Measurements from ENCODE around the gene DNAJC21.
"Not testable (repeated sequence)": the region's sequence is repeated elsewhere in the genome, so short reads cannot be mapped to it uniquely, and the experiment has no call there.

The DNAJC21 gene

DNA sequence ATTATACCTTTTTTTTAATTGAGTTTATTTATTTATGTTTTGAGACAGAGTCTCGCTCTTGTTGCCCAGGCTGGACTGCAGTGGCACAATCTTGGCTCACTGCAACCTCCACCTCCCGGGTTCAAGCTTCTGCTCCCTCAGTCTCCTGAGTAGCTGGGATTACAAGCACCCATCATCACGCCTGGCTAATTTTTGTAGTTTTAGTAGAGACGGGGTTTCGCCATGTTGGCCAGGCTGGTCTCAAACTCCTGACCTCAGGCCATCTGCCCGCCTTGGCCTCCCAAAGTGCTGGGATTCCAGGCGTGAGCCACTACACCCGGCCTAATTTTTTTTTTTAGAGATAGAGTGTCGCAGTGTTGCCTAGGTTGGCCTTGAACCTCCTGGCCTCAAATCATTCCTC, 6.1 kb upstream of the DNAJC21 start:
- not testable (repeated sequence) for DNase-seq (ENCODE audit: low read depth in 2 of 2)

- peak in 1 of 2 donors; percentile 23 for DNase-seq (ENCODE audit: low read depth in 2 of 2)
Measured at GRCh38 chr5:34923694-34924461, 5.5 kb upstream of the DNAJC21 start.

DNA sequence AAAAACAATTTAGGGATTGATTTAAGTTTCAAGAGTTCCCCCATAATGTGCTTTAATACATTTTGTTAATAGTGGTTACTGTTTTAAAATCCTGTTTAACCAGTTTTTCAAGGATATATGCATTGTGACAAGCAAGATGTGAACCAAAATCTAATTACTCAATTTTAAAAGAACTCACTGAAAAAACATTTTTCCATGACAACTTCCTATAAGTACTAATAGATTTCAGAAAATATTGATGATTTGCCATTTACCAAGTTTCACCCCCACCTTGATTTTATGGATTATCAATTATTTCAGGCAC, 4.9 kb upstream of the DNAJC21 start:
- DNase-seq (ENCODE audit: low read depth in 2 of 2): no peak

- DNase-seq (ENCODE audit: low read depth in 2 of 2): no peak
Measured at GRCh38 chr5:34926318-34926888, 3.0 kb upstream of the DNAJC21 start.

DNA sequence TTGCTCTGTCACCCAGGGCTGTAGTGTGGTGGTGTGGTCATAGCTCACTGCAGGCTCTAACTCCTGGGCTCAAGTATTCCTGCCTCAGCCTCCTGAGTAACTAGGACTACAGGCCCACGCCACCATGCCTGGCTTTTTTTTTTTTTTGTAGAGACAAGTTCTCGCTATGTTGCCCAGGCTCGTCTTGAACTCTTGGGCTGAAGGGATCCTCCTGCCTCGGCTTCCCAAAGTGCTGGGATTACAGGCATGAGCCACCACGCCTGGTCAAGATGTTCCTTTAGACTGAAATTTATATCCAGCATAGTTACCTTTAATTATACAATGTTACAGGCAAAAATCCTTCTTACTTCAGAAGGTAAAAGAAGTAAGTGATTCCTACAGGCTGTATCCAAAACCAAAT, 1.6 kb upstream of the DNAJC21 start:
- no peak for DNase-seq (ENCODE audit: low read depth in 2 of 2)

- DNase-seq (ENCODE audit: low read depth in 2 of 2): no peak
Measured at GRCh38 chr5:34928267-34928666, 1.1 kb upstream of the DNAJC21 start.

- peak; percentile 59 to 62 for DNase-seq (ENCODE audit: low read depth in 2 of 2)
Measured at GRCh38 chr5:34929720-34930461, 532 bp downstream of the DNAJC21 start.

- no peak for DNase-seq (ENCODE audit: low read depth in 2 of 2)
Measured at GRCh38 chr5:34930462-34930844, 1.1 kb downstream of the DNAJC21 start.

- no peak for DNase-seq (ENCODE audit: low read depth in 2 of 2)
Measured at GRCh38 chr5:34930870-34931269, 1.5 kb downstream of the DNAJC21 start.

DNA sequence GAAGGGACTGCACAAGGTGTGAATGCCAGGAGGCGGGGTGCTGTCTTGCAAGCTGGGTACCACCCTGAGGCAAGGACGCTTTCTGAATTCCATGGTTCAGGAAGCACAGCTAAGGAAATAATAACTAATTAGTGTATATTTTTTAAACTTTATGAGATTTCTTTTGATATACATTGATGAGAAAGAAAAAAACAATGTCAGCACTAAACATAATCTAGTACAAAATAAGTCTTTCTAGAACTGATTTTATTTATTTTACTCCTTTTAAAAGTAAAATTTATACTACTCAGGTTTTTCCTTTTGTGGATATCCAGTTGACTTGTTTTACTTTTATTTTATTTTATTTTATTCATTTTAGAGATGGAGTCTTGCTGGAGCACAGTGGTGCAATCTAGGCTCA, 3.6 kb downstream of the DNAJC21 start:
- no peak for DNase-seq (ENCODE audit: low read depth in 2 of 2)

- DNase-seq (ENCODE audit: low read depth in 2 of 2): no peak
Measured at GRCh38 chr5:34941936-34942335, 12.6 kb downstream of the DNAJC21 start.

GRCh38 chr5:34944044-34944443, 14.7 kb downstream of the DNAJC21 start:
- DNase-seq (ENCODE audit: low read depth in 2 of 2): no peak

- no peak for DNase-seq (ENCODE audit: low read depth in 2 of 2)
Measured at GRCh38 chr5:34944460-34945047, 15.2 kb downstream of the DNAJC21 start.

- no peak for DNase-seq (ENCODE audit: low read depth in 2 of 2)
Measured at GRCh38 chr5:34957321-34957720, 28.0 kb downstream of the DNAJC21 start.

DNA sequence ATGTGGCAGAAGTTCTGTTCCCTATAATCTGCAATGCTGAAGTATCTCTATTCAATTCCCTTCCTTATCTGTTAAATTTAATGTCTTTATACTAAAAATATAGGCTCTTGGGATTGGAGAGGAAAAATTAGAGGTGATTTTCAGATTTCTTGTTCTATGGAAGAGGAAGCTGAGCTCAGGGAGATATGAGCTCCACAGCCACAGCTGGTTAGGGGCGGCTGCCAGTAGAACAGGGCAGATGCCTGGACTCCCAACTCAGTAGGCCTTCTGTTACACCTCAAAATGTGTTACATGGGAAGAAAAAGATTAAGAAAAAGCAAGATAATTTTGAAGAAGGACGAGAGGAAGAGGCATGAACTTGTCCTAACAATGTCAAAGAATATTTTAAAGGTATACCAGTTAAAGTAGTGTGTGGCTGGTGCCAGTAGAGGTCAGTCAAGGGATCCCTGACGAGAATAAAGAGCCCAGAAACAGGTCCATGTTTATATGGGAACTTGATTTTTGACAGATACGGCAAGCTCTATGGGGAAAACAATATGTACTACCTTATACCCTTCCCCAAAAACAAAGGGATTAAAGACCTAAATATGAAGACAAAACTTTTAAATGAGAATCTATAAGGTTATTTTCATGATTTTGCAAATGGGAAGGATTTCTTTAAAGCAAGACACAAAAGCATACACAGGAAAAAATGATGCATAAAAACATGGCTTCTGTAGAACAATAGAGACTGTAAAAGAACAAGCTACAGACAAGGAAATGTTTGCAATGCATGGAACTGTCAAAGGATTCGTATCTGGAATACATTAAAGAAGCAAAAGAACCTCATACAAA, 28.7 kb downstream of the DNAJC21 start:
- DNase-seq (ENCODE audit: low read depth in 2 of 2): no peak

- DNase-seq (ENCODE audit: low read depth in 2 of 2): no peak
Measured at GRCh38 chr5:34959323-34959722, 30.0 kb downstream of the DNAJC21 start.

GRCh38 chr5:34967540-34967939, 38.2 kb downstream of the DNAJC21 start:
- DNase-seq (ENCODE audit: low read depth in 2 of 2): no peak

- DNase-seq (ENCODE audit: low read depth in 2 of 2): no peak
Measured at GRCh38 chr5:34968258-34968657, 38.9 kb downstream of the DNAJC21 start.

GRCh38 chr5:34970552-34970951, 41.2 kb downstream of the DNAJC21 start:
- DNase-seq (ENCODE audit: low read depth in 2 of 2): no peak

GRCh38 chr5:34971655-34972054, 42.3 kb downstream of the DNAJC21 start:
- not testable (repeated sequence) for DNase-seq (ENCODE audit: low read depth in 2 of 2)

DNA sequence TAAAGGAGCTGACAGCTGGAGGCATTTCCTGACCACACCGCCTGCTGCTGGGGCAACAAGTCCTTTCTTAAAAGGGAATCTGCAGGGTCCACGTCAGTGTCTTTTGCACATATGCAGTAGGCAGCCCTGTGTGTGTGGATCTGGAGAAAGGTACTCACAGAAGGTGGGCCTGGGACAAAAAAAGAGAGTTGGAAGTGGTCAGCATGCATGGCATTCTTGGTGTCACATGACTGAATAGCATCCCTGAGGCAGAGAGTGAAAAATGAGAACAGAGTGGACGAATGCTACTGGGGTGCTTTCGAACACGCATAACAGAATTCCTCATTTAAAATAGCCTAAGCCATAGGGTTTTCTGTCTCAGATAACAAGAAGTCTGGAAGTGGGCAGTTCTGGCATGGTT, 47.0 kb downstream of the DNAJC21 start:
- no peak for DNase-seq (ENCODE audit: low read depth in 2 of 2)

All from stimulated activated CD8-positive, alpha-beta memory T cell treated with anti-CD3 and anti-CD28 coated beads, Interleukin-15, amount 100 ng/mL, for 4 hours (primary cell).